Heart right ventricle (tissue), 16 donors: ENCODE measurements around the gene CFAP119. TPM values are rescaled to one million over a fixed set of nuclear protein-coding genes. Genes with fewer than 3 reads are reported as not detected.

Source experiments
- ATAC-seq, 8 donors: fragments of 200-7000 bp; cut with Tn5 transposase; one replicate each; pipeline ENCODE4 v1.9.1; 2020; ENCODE audit warnings: mild to moderate bottlenecking in 8 of 8, moderate library complexity in 8 of 8, moderate number of reproducible peaks in 1 of 8
- DNase-seq, 2 donors: peaks; one replicate each; pipeline ENCODE4 v3.0.0-alpha.2; 2020
- H3K27ac ChIP-seq, 10 donors: fragments of 200-600 bp; sonication (generic) in 2 of 10; one replicate each; pipeline versions ENCODE4 v1.5.0 to v1.8.0; 2020 to 2022; ENCODE audit warnings: mild to moderate bottlenecking in 3 of 10
- H3K27me3 ChIP-seq, 7 donors: fragments of 200-600 bp; one replicate each; pipeline ENCODE4 v1.8.0; 2021 to 2022; ENCODE audit warnings: mild to moderate bottlenecking in 2 of 7
- H3K36me3 ChIP-seq, 9 donors: fragments of 200-600 bp; sonication (generic) in 1 of 9; one replicate each; pipeline versions ENCODE4 v1.5.0 to v1.8.0; 2020 to 2022; ENCODE audit warnings: mild to moderate bottlenecking in 2 of 9
- H3K4me1 ChIP-seq, 9 donors: fragments of 200-600 bp; sonication (generic) in 1 of 9; one replicate each; pipeline versions ENCODE4 v1.5.0 to v1.8.0; 2020 to 2022; ENCODE audit warnings: mild to moderate bottlenecking in 4 of 9
- H3K4me3 ChIP-seq, 10 donors: fragments of 200-600 bp; sonication (generic) in 2 of 10; one replicate each; pipeline versions ENCODE4 v1.5.0 to v1.8.0; 2020 to 2022; ENCODE audit warnings: mild to moderate bottlenecking in 7 of 10, moderate library complexity in 2 of 10
- H3K9me3 ChIP-seq, 11 donors: fragments of 200-600 bp in 10 of 11; sonication (generic) in 2 of 11; one replicate each; pipeline versions ENCODE4 v1.5.0 to v1.8.0; 2013 to 2022; ENCODE audit warnings: mild to moderate bottlenecking in 2 of 11, control low read depth in 1 of 11, moderate library complexity in 1 of 11
- WGBS, 2 donors: extraction: QIAGEN DNeasy Blood & Tissue Kit; methylation state at CpG; one replicate each; pipeline ENCODE4 v1.1.7; 2013; ENCODE audit warnings: inconsistent platforms in 1 of 2; 5-methylcytosine and 5-hydroxymethylcytosine counted together
- intact Hi-C, 10 donors: fragments of 100-400 bp; cut with DNase I; formaldehyde crosslinking; loops; one replicate each; pipeline versions ENCODE4 v1.11.1 to v1.14.2; 2022
- polyA plus RNA-seq, 2 donors: library from polyadenylated mRNA; stranded (reverse); fragments of 200-250 nt; gene quantifications; one replicate each; pipeline ENCODE4 v1.2.3, GENCODE V29; 2013
- total RNA-seq, 10 donors: library from RNA; stranded (reverse); fragmentation: NEBNext Ultra II Directional in 3 of 10; extraction: Animal tissue kit (Norgen Biotek cat#: 25700) in 3 of 10; gene quantifications; one replicate each; pipeline versions ENCODE4 v1.2.1 to v1.2.4, GENCODE V29; 2021 to 2023
- TF ChIP-seq, protein P1 (sequence below), 9 donors: fragments of 200-600 bp; sonication (generic) in 2 of 9; IDR thresholded peaks; one replicate each; pipeline versions ENCODE4 v1.5.0 to v1.8.0; 2021 to 2022; ENCODE audit warnings: antibody characterized with exemption in 9 of 9, mild to moderate bottlenecking in 5 of 9, moderate library complexity in 1 of 9
- donor health status: Arrhythmogenic right ventricular cardiomyopathy.
- donor health status: ischemic (EF 13 %, LVEDD 7.1; RV severe dilation, severe dysfunction).
- donor health status: healthy with polysubstance abuse.
- donor health status: DM: no; HTN: yes; CAD: no.
- donor health status: DM: no; HTN: no; CAD: no.
- donor health status: ischemic (EF 25% LVEDD 6.9; RV normal size, moderate dysfunction).
- donor health status: ischemic (EF 25% LVEDD 5.7; RV mildly dilated, moderate dysfunction).
- donor health status: healthy.
- donor health status: DM: yes; HTN: yes; CAD: no.
- donor health status: Ischemic cardiomyopathy.
- donor health status: ischemic (EF 35%, LVEDD 5.7; RV mildly dilated, moderate dysfunction).
- donor health status: nonischemic (EF 11% LVEDD 7.7; RV severe dilation, severe dysfunction).
- donor health status: DM: yes; HTN: yes; CAD: no.
- donor health status: PGD.
- donor health status: ischemic (EF 29% LVEDD 5.4; RV normal size, mild dysfunction).
- donor health status: nonischemic (EF 23%, LVEDD 6.1; RV moderate dilation, normal function).

Gene CFAP119
- total and polyA plus RNA-seq, 12 donors: 0.44 to 2.3 (median 1.1) TPM

- H3K27me3 ChIP-seq: no peaks in the 10 kb centered on the region
- no peak overlapping the region for H3K4me3 ChIP-seq
- H3K9me3 ChIP-seq: no peaks in the 10 kb centered on the region
- no peak for ATAC-seq
- DNase-seq: no peak
- H3K4me1 ChIP-seq: peaks cover 0 to 32% (median 0%) of the 10 kb centered on the region in 9 donors
- 73 to 81% methylated on average over 4 of the region's 4 CpGs for WGBS, 2 donors
- no peak overlapping the region for H3K27ac ChIP-seq
- intact Hi-C loops: no loop called here
- H3K36me3 ChIP-seq: peaks cover 19 to 100% (median 96%) of the 10 kb centered on the region in 9 donors
- TF ChIP-seq, protein P1, sequence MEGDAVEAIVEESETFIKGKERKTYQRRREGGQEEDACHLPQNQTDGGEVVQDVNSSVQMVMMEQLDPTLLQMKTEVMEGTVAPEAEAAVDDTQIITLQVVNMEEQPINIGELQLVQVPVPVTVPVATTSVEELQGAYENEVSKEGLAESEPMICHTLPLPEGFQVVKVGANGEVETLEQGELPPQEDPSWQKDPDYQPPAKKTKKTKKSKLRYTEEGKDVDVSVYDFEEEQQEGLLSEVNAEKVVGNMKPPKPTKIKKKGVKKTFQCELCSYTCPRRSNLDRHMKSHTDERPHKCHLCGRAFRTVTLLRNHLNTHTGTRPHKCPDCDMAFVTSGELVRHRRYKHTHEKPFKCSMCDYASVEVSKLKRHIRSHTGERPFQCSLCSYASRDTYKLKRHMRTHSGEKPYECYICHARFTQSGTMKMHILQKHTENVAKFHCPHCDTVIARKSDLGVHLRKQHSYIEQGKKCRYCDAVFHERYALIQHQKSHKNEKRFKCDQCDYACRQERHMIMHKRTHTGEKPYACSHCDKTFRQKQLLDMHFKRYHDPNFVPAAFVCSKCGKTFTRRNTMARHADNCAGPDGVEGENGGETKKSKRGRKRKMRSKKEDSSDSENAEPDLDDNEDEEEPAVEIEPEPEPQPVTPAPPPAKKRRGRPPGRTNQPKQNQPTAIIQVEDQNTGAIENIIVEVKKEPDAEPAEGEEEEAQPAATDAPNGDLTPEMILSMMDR (IDR thresholded peaks at IDR 0.05): no peak
These were observed 50.9 kb downstream of the CFAP119 start for GRCh38 chr16:30710971-30711370.

Other genes with a start within 250 kb of the CFAP119 start
- 10 to 100 TPM; 36.0 to 71.7 (median 43.3) TPM for gene ZNF768, start 235.5 kb downstream of the CFAP119 start, total RNA-seq
- gene ZNF768, start 235.5 kb downstream of the CFAP119 start, polyA plus RNA-seq: 10 to 100 TPM; 51.8 to 75.1 TPM
- 10 to 100 TPM in 7 of 10 donors, 1 to 10 TPM in 3; 8.5 to 14.3 (median 10.7) TPM for gene ZNF747, start 227.2 kb downstream of the CFAP119 start, total RNA-seq
- 1 to 10 TPM; 8.5 to 9.2 TPM for gene ZNF747, start 227.2 kb downstream of the CFAP119 start, polyA plus RNA-seq
- gene ZNF764, start 203.7 kb downstream of the CFAP119 start, total RNA-seq: 10 to 100 TPM in 5 of 10 donors, 1 to 10 TPM in 5; 6.3 to 15.3 (median 10.3) TPM
- gene ZNF764, start 203.7 kb downstream of the CFAP119 start, polyA plus RNA-seq: 10 to 100 TPM in 1 of 2 donors, 1 to 10 TPM in 1; 5.6 to 11.7 TPM
- gene ZNF688, start 190.3 kb downstream of the CFAP119 start, total RNA-seq: 10 to 100 TPM in 7 of 10 donors, 1 to 10 TPM in 3; 6.3 to 16.2 (median 12.4) TPM
- gene ZNF688, start 190.3 kb downstream of the CFAP119 start, polyA plus RNA-seq: 10 to 100 TPM in 1 of 2 donors, 1 to 10 TPM in 1; 9.3 to 23.8 TPM
- gene ZNF785, start 176.4 kb downstream of the CFAP119 start, total RNA-seq: 1 to 10 TPM; 2.8 to 8.4 (median 5.4) TPM
- 1 to 10 TPM; 3.0 to 7.4 TPM for gene ZNF785, start 176.4 kb downstream of the CFAP119 start, polyA plus RNA-seq
- gene ZNF689, start 151.7 kb downstream of the CFAP119 start, total RNA-seq: 1 to 10 TPM; 4.0 to 7.4 (median 5.6) TPM
- gene ZNF689, start 151.7 kb downstream of the CFAP119 start, polyA plus RNA-seq: 1 to 10 TPM; 2.7 to 3.1 TPM
- gene PRR14, start 111.1 kb downstream of the CFAP119 start, total RNA-seq: 10 to 100 TPM in 9 of 10 donors, 1 to 10 TPM in 1; 9.9 to 23.9 (median 16.7) TPM
- 10 to 100 TPM; 26.8 to 58.1 TPM for gene PRR14, start 111.1 kb downstream of the CFAP119 start, polyA plus RNA-seq
- 10 to 100 TPM; 24.6 to 38.5 (median 27.5) TPM for gene FBRS, start 103.6 kb downstream of the CFAP119 start, total RNA-seq
- gene FBRS, start 103.6 kb downstream of the CFAP119 start, polyA plus RNA-seq: 10 to 100 TPM; 30.5 to 40.2 TPM
- 10 to 100 TPM; 40.1 to 60.6 (median 46.7) TPM for gene SRCAP, start 62.9 kb downstream of the CFAP119 start, total RNA-seq
- 10 to 100 TPM in 1 of 2 donors, 1 to 10 TPM in 1; 2.6 to 26.3 TPM for gene SRCAP, start 62.9 kb downstream of the CFAP119 start, polyA plus RNA-seq
- gene PHKG2, start 13.6 kb downstream of the CFAP119 start, total RNA-seq: 10 to 100 TPM; 12.1 to 21.3 (median 15.0) TPM
- 10 to 100 TPM; 29.1 to 40.7 TPM for gene PHKG2, start 13.6 kb downstream of the CFAP119 start, polyA plus RNA-seq
- 10 to 100 TPM; 33.0 to 69.9 (median 42.6) TPM for gene RNF40, start 260 bp upstream of the CFAP119 start, total RNA-seq
- 10 to 100 TPM; 40.2 to 50.2 TPM for gene RNF40, start 260 bp upstream of the CFAP119 start, polyA plus RNA-seq
- gene ZNF629, start 25.1 kb upstream of the CFAP119 start, total RNA-seq: 10 to 100 TPM; 20.3 to 35.5 (median 27.6) TPM
- 10 to 100 TPM in 1 of 2 donors, 1 to 10 TPM in 1; 7.3 to 15.4 TPM for gene ZNF629, start 25.1 kb upstream of the CFAP119 start, polyA plus RNA-seq
- 10 to 100 TPM; 24.2 to 31.3 (median 27.0) TPM for gene BCL7C, start 132.0 kb upstream of the CFAP119 start, total RNA-seq
- 10 to 100 TPM; 30.5 to 68.8 TPM for gene BCL7C, start 132.0 kb upstream of the CFAP119 start, polyA plus RNA-seq
- 10 to 100 TPM in 9 of 10 donors, 1 to 10 TPM in 1; 8.6 to 28.2 (median 19.9) TPM for gene CTF1, start 134.6 kb upstream of the CFAP119 start, total RNA-seq
- gene CTF1, start 134.6 kb upstream of the CFAP119 start, polyA plus RNA-seq: 10 to 100 TPM in 1 of 2 donors, 1 to 10 TPM in 1; 6.5 to 10.4 TPM
- gene FBXL19, start 161.5 kb upstream of the CFAP119 start, total RNA-seq: 1 to 10 TPM; 4.1 to 8.7 (median 5.8) TPM
- gene FBXL19, start 161.5 kb upstream of the CFAP119 start, polyA plus RNA-seq: 10 to 100 TPM in 1 of 2 donors, 1 to 10 TPM in 1; 5.4 to 14.1 TPM
- 10 to 100 TPM in 8 of 10 donors, 1 to 10 TPM in 2; 7.8 to 19.8 (median 11.4) TPM for gene ORAI3, start 187.0 kb upstream of the CFAP119 start, total RNA-seq
- 10 to 100 TPM; 10.1 to 15.4 TPM for gene ORAI3, start 187.0 kb upstream of the CFAP119 start, polyA plus RNA-seq
- gene SETD1A, start 195.7 kb upstream of the CFAP119 start, total RNA-seq: 10 to 100 TPM in 2 of 10 donors, 1 to 10 TPM in 8; 7.5 to 11.4 (median 9.2) TPM
- 10 to 100 TPM in 1 of 2 donors, 1 to 10 TPM in 1; 5.8 to 11.2 TPM for gene SETD1A, start 195.7 kb upstream of the CFAP119 start, polyA plus RNA-seq
- 10 to 100 TPM in 1 of 10 donors, 1 to 10 TPM in 9; 3.3 to 13.3 (median 5.3) TPM for gene HSD3B7, start 223.1 kb upstream of the CFAP119 start, total RNA-seq
- 10 to 100 TPM in 1 of 2 donors, 1 to 10 TPM in 1; 6.8 to 12.2 TPM for gene HSD3B7, start 223.1 kb upstream of the CFAP119 start, polyA plus RNA-seq
- gene STX1B, start 248.6 kb upstream of the CFAP119 start, total RNA-seq: 1 to 10 TPM in 6 of 10 donors, under 1 TPM in 4; 0.20 to 2.3 (median 1.1) TPM
- under 1 TPM; 0.07 to 0.29 TPM for gene STX1B, start 248.6 kb upstream of the CFAP119 start, polyA plus RNA-seq